WI38 (cell line): ENCODE data around the gene ZMIZ1.

Experiments used
- H3K4me3 ChIP-seq: 2 replicates; pipeline ENCODE4 v1.5.1; 2011; ENCODE audit warnings: low read depth, mild to moderate bottlenecking, control low read depth, low read length
- CTCF ChIP-seq: IDR thresholded peaks from 2 replicates; pipeline ENCODE4 v1.5.1; 2012; ENCODE audit warnings: low read depth, mild to moderate bottlenecking, control low read depth, low read length

The ZMIZ1 gene

GRCh38 chr10:79269443-79269842 lies 200.7 kb downstream of the ZMIZ1 start:
- TF ChIP-seq CTCF = no peak
- H3K4me3 ChIP-seq = no peak overlapping the region

- no peak overlapping the region for H3K4me3 ChIP-seq
- TF ChIP-seq CTCF = no peak
Observed at GRCh38 chr10:79269969-79270368, 201.2 kb downstream of the ZMIZ1 start.

- no peak overlapping the region for H3K4me3 ChIP-seq
- no peak for TF ChIP-seq CTCF
Observed at GRCh38 chr10:79270466-79271246, 201.9 kb downstream of the ZMIZ1 start.

- H3K4me3 ChIP-seq = no peak overlapping the region
- TF ChIP-seq CTCF = no peak
Observed at GRCh38 chr10:79272353-79272752, 203.6 kb downstream of the ZMIZ1 start.

GRCh38 chr10:79273604-79274003 lies 204.8 kb downstream of the ZMIZ1 start:
- no peak for TF ChIP-seq CTCF
- no peak overlapping the region for H3K4me3 ChIP-seq

- no peak for TF ChIP-seq CTCF
Observed at GRCh38 chr10:79274279-79275104, 205.7 kb downstream of the ZMIZ1 start.

GRCh38 chr10:79275105-79275430 lies 206.3 kb downstream of the ZMIZ1 start:
- TF ChIP-seq CTCF = no peak
- no peak overlapping the region for H3K4me3 ChIP-seq

More at GRCh38 chr10:79274279-79275104, 205.7 kb downstream of the ZMIZ1 start:
- no peak overlapping the region for H3K4me3 ChIP-seq
